ENCODE measurements around the gene GUCY2D.

Gene GUCY2D

DNA sequence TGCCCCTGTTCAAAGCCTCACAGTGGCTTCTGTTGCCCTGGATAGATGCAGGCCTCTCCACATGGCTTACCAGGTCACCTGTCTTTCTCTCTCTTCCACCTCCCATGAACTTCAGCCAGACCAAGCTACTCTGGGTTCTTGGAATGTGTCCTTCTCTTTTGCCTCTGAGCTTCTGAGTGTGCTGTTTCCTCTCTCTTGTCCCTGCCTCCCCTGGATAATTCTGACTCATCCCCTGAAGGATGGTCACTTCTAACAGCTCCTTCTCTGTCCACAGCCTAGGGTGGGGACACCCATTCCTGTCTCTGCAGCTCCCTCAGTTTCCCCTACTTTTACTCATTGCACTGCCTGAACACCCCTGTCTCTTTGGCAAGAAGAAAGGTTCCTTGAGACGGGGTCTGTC lies 2.9 kb downstream of the GUCY2D start:
- ChIA-PET POLR2A (no interaction called here), CTCF (interaction anchor here (0.7 to 1.6 kb wide), 2 partner anchors 15 to 92 kb away, joined by 3 to 5 read pairs; no protein-coding TSS in a partner anchor)
- no peak for DNase-seq (ENCODE audit: extremely low spot score)
- TF ChIP-seq LEF1 (IDR thresholded peaks at IDR 0.05; ENCODE audit: borderline replicate concordance) (no peak), ZNF384 (IDR thresholded peaks at IDR 0.05) (no peak), ELF4 (IDR thresholded peaks at IDR 0.05) (no peak), FOXK2 (IDR thresholded peaks at IDR 0.05) (no peak), HDGF (IDR thresholded peaks at IDR 0.05; ENCODE audit: borderline replicate concordance) (no peak), NFRKB (IDR thresholded peaks at IDR 0.05) (no peak)

DNA sequence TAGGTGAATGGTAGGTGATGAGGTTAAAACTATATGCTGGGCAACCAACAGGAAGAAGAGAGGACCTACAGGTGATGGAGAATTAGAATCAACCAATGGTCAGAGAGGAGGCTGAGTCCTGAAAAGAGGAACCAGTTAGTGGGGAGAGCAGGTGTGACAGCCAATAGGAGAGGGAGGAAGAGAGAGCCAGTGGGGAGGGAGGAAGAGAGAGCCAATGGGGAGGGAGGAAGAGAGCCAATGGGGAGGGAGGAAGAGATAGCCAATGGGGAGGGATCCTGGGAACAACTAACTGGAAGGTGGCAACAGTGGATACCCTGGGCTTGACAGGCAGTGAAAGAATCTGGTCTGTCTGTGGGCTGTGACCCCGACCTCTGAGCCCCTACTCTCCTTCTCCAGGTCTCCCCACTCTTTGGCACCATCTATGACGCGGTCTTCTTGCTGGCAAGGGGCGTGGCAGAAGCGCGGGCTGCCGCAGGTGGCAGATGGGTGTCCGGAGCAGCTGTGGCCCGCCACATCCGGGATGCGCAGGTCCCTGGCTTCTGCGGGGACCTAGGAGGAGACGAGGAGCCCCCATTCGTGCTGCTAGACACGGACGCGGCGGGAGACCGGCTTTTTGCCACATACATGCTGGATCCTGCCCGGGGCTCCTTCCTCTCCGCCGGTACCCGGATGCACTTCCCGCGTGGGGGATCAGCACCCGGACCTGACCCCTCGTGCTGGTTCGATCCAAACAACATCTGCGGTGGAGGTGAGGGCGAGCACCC lies 3.7 kb downstream of the GUCY2D start:
- TF ChIP-seq ELF4 (IDR thresholded peaks at IDR 0.05) = no peak
- TF ChIP-seq L3MBTL2 (conservative IDR thresholded peaks at IDR 0.05) = no peak
- TF ChIP-seq, protein P1, sequence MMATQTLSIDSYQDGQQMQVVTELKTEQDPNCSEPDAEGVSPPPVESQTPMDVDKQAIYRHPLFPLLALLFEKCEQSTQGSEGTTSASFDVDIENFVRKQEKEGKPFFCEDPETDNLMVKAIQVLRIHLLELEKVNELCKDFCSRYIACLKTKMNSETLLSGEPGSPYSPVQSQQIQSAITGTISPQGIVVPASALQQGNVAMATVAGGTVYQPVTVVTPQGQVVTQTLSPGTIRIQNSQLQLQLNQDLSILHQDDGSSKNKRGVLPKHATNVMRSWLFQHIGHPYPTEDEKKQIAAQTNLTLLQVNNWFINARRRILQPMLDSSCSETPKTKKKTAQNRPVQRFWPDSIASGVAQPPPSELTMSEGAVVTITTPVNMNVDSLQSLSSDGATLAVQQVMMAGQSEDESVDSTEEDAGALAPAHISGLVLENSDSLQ (IDR thresholded peaks at IDR 0.05) = no peak
- no peak for TF ChIP-seq FOXK2 (IDR thresholded peaks at IDR 0.05)
- TF ChIP-seq SP1 (IDR thresholded peaks at IDR 0.05) = no peak
- no peak for TF ChIP-seq ZNF384 (IDR thresholded peaks at IDR 0.05)
- no peak for TF ChIP-seq BHLHE40 (IDR thresholded peaks at IDR 0.05; ENCODE audit: borderline replicate concordance)
- no peak for TF ChIP-seq HDGF (IDR thresholded peaks at IDR 0.05; ENCODE audit: borderline replicate concordance)
- no peak for TF ChIP-seq CTBP1 (IDR thresholded peaks at IDR 0.05; ENCODE audit: borderline replicate concordance)
- TF ChIP-seq SUZ12 (IDR thresholded peaks at IDR 0.05) = no peak
- TF ChIP-seq LEF1 (IDR thresholded peaks at IDR 0.05; ENCODE audit: borderline replicate concordance) = no peak
- no peak for TF ChIP-seq NFRKB (IDR thresholded peaks at IDR 0.05)
- TF ChIP-seq TARDBP (IDR thresholded peaks at IDR 0.05) = no peak
- TF ChIP-seq ARNT (IDR thresholded peaks at IDR 0.05) = no peak
- no peak for TF ChIP-seq FOXM1 (IDR thresholded peaks at IDR 0.05; ENCODE audit: borderline replicate concordance)
- TF ChIP-seq FOXA1 (IDR thresholded peaks at IDR 0.05) = no peak
- ChIA-PET POLR2A (no interaction called here), CTCF (interaction anchor here (0.7 kb wide), 1 partner anchor 93 kb away, joined by 3 read pairs; no protein-coding TSS in a partner anchor)
- DNase-seq (ENCODE audit: extremely low spot score) = no peak

- ChIA-PET CTCF (interaction anchor here (1.0 kb wide), 1 partner anchor 10 kb away, joined by 3 read pairs; no protein-coding TSS in a partner anchor), POLR2A (no interaction called here)
- TF ChIP-seq ARNT (IDR thresholded peaks at IDR 0.05) (no peak), FOXM1 (IDR thresholded peaks at IDR 0.05; ENCODE audit: borderline replicate concordance) (no peak), LEF1 (IDR thresholded peaks at IDR 0.05; ENCODE audit: borderline replicate concordance) (no peak), ELF4 (IDR thresholded peaks at IDR 0.05) (no peak)
- no peak for DNase-seq (ENCODE audit: extremely low spot score)
Observed at GRCh38 chr17:8006836-8007680, 4.6 kb downstream of the GUCY2D start.

DNA sequence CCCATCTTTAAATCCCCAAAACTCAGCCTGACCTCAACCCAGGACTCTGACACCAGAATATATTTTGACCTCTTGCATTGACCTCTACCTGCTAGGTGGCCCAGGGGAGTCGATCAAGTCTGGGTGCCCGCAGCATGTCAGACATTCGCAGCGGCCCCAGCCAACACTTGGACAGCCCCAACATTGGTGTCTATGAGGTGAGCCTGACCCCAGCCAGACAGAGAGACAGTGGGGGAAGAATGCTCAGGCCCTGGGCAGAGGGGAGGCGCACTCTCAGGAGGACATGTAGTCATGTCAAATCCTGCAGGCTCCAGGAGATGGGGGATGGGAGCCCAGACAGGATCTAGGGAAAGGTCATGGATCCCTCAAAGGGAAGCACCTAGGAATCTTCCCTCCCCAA lies 5.4 kb downstream of the GUCY2D start:
- DNase-seq (ENCODE audit: extremely low spot score) = no peak
- TF ChIP-seq, protein P1 (IDR thresholded peaks at IDR 0.05) = no peak
- TF ChIP-seq ELF4 (IDR thresholded peaks at IDR 0.05) = no peak
- no peak for TF ChIP-seq TARDBP (IDR thresholded peaks at IDR 0.05)
- no peak for TF ChIP-seq FOXK2 (IDR thresholded peaks at IDR 0.05)
- TF ChIP-seq ZNF384 (IDR thresholded peaks at IDR 0.05) = no peak
- no peak for TF ChIP-seq HDGF (IDR thresholded peaks at IDR 0.05; ENCODE audit: borderline replicate concordance)
- ChIA-PET CTCF (interaction anchor here (0.7 to 1.5 kb wide), 4 partner anchors 9 to 53 kb away, joined by 3 to 4 read pairs (median 3); no protein-coding TSS in a partner anchor), POLR2A (no interaction called here)

DNA sequence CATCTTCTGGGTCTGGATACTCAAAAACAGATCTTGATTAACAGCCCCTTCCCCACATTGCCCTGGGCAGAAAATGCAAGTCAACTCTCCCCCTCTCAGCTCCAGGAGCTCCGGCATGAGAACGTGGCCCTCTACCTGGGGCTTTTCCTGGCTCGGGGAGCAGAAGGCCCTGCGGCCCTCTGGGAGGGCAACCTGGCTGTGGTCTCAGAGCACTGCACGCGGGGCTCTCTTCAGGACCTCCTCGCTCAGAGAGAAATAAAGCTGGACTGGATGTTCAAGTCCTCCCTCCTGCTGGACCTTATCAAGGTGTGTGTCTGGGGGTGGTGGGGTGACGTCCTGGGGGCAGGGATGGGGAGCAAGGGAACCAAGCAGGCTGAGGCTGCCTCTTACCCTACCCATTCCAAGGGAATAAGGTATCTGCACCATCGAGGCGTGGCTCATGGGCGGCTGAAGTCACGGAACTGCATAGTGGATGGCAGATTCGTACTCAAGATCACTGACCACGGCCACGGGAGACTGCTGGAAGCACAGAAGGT lies 9.7 kb downstream of the GUCY2D start:
- TF ChIP-seq SUZ12 (IDR thresholded peaks at IDR 0.05) (no peak), ELF4 (IDR thresholded peaks at IDR 0.05) (no peak), HDGF (IDR thresholded peaks at IDR 0.05; ENCODE audit: borderline replicate concordance) (no peak)
- ChIA-PET CTCF (interaction anchor here (1.4 kb wide), 1 partner anchor 22 kb away, joined by 3 read pairs; no protein-coding TSS in a partner anchor), POLR2A (no interaction called here)
- no peak for DNase-seq (ENCODE audit: extremely low spot score)

- POLR2A ChIA-PET = no interaction called here
- CTCF ChIA-PET = no interaction called here
- no peak for TF ChIP-seq ELF4 (IDR thresholded peaks at IDR 0.05)
- no peak for TF ChIP-seq SP1 (IDR thresholded peaks at IDR 0.05)
Observed at GRCh38 chr17:8012996-8013640, 10.7 kb downstream of the GUCY2D start.

More at GRCh38 chr17:8012996-8013640, 10.7 kb downstream of the GUCY2D start:
- no peak for DNase-seq (ENCODE audit: extremely low spot score)
